Upper lobe of right lung (tissue), 1 donor: ENCODE measurements around the gene BET1. TPM values are rescaled to one million over a fixed set of nuclear protein-coding genes. Genes with fewer than 3 reads are reported as not detected.

Experiments used
- ATAC-seq: fragments of 200-7000 bp; cut with Tn5 transposase; one replicate; pipeline ENCODE4 v1.9.1; 2020; ENCODE audit warnings: mild to moderate bottlenecking, moderate library complexity
- DNase-seq: peaks from one replicate; pipeline ENCODE4 v3.0.0-alpha.2; 2020
- H3K27ac ChIP-seq: fragments of 200-600 bp; one replicate; pipeline ENCODE4 v1.8.0; 2022
- H3K27me3 ChIP-seq: fragments of 200-600 bp; one replicate; pipeline ENCODE4 v1.8.0; 2022; ENCODE audit warnings: mild to moderate bottlenecking
- H3K36me3 ChIP-seq: fragments of 200-600 bp; one replicate; pipeline ENCODE4 v1.8.0; 2022
- H3K4me1 ChIP-seq: fragments of 200-600 bp; one replicate; pipeline ENCODE4 v1.8.0; 2022
- H3K4me3 ChIP-seq: fragments of 200-600 bp; one replicate; pipeline ENCODE4 v1.8.0; 2022; ENCODE audit warnings: mild to moderate bottlenecking
- H3K9me3 ChIP-seq: fragments of 200-600 bp; one replicate; pipeline ENCODE4 v1.8.0; 2022
- CTCF ChIP-seq: fragments of 200-600 bp; IDR thresholded peaks from one replicate; pipeline ENCODE4 v1.8.0; 2022; ENCODE audit warnings: antibody characterized with exemption
- intact Hi-C: fragments of 100-400 bp; cut with DNase I; formaldehyde crosslinking; loops from one replicate; pipeline ENCODE4 v1.11.0; 2022
- total RNA-seq: library from RNA; stranded (reverse); fragmentation: NEBNext Ultra II Directional; extraction: Animal tissue kit (Norgen Biotek cat#: 25700); gene quantifications from one replicate; pipeline ENCODE4 v1.2.1, GENCODE V29; 2021
- donor health status: DM: no; HTN: yes; CAD: no; lungs with severe emphysema.

The BET1 gene
- total RNA-seq, 1 donor from 2014 or later = 24.3 TPM

- TF ChIP-seq CTCF = no peak
- H3K9me3 ChIP-seq = no peaks in the 10 kb centered on the region
- no peak overlapping the region for H3K4me3 ChIP-seq
- H3K27me3 ChIP-seq = no peaks in the 10 kb centered on the region
- H3K27ac ChIP-seq = no peak overlapping the region
- ATAC-seq = no peak
- no peaks in the 10 kb centered on the region for H3K36me3 ChIP-seq
- intact Hi-C loops = no loop called here
- no peak for DNase-seq
- no peaks in the 10 kb centered on the region for H3K4me1 ChIP-seq
These were observed 37.4 kb upstream of the BET1 start for GRCh38 chr7:94041529-94041928.

- DNase-seq (no peak), ATAC-seq (no peak)
- TF ChIP-seq CTCF = no peak
- H3K9me3 ChIP-seq = no peaks in the 10 kb centered on the region
- no peaks in the 10 kb centered on the region for H3K36me3 ChIP-seq
- intact Hi-C loops = no loop called here
- H3K4me1 ChIP-seq = no peaks in the 10 kb centered on the region
- no peak overlapping the region for H3K4me3 ChIP-seq
- no peaks in the 10 kb centered on the region for H3K27me3 ChIP-seq
- no peak overlapping the region for H3K27ac ChIP-seq
These were observed 36.1 kb upstream of the BET1 start for GRCh38 chr7:94040254-94040653.

- ATAC-seq (no peak), DNase-seq (no peak)
- no peaks in the 10 kb centered on the region for H3K36me3 ChIP-seq
- intact Hi-C loops = no loop called here
- no peak overlapping the region for H3K27ac ChIP-seq
- H3K9me3 ChIP-seq = no peaks in the 10 kb centered on the region
- no peak overlapping the region for H3K4me3 ChIP-seq
- no peaks in the 10 kb centered on the region for H3K27me3 ChIP-seq
- TF ChIP-seq CTCF = no peak
- H3K4me1 ChIP-seq = no peaks in the 10 kb centered on the region
These were observed 35.3 kb upstream of the BET1 start for GRCh38 chr7:94039368-94040035.

- Histone ChIP-seq H3K36me3 (no peaks in the 10 kb centered on the region), H3K27me3 (no peaks in the 10 kb centered on the region), H3K27ac (no peak overlapping the region), H3K9me3 (no peaks in the 10 kb centered on the region), H3K4me3 (no peak overlapping the region), H3K4me1 (no peaks in the 10 kb centered on the region)
- ATAC-seq (no peak), DNase-seq (no peak)
- no peak for TF ChIP-seq CTCF
- intact Hi-C loops = no loop called here
These were observed 27.7 kb upstream of the BET1 start for GRCh38 chr7:94031865-94032264.

GRCh38 chr7:94030634-94031033 lies 26.5 kb upstream of the BET1 start:
- TF ChIP-seq CTCF = no peak
- Histone ChIP-seq H3K27ac (no peak overlapping the region), H3K9me3 (no peaks in the 10 kb centered on the region), H3K27me3 (no peaks in the 10 kb centered on the region), H3K4me3 (no peak overlapping the region), H3K36me3 (no peaks in the 10 kb centered on the region), H3K4me1 (no peaks in the 10 kb centered on the region)
- DNase-seq = no peak
- no peak for ATAC-seq
- intact Hi-C loops = no loop called here

- no peaks in the 10 kb centered on the region for H3K9me3 ChIP-seq
- no peak for TF ChIP-seq CTCF
- H3K4me1 ChIP-seq = no peaks in the 10 kb centered on the region
- intact Hi-C loops = no loop called here
- H3K4me3 ChIP-seq = no peak overlapping the region
- DNase-seq = no peak
- no peak for ATAC-seq
- no peaks in the 10 kb centered on the region for H3K27me3 ChIP-seq
- no peak overlapping the region for H3K27ac ChIP-seq
- no peaks in the 10 kb centered on the region for H3K36me3 ChIP-seq
These were observed 25.8 kb upstream of the BET1 start for GRCh38 chr7:94029976-94030375.
